ENCODE data around the gene ZMYND15.
A peak's percentile ranks its signal among the peaks of the same experiment; 100 is the strongest.

ZMYND15 gene

GRCh38 chr17:4717791-4718190 lies 21.8 kb upstream of the ZMYND15 start:
- no peak for DNase-seq

GRCh38 chr17:4718276-4718675 lies 21.4 kb upstream of the ZMYND15 start:
- DNase-seq, result no peak

GRCh38 chr17:4719146-4719545 lies 20.5 kb upstream of the ZMYND15 start:
- DNase-seq, result no peak

- no peak for DNase-seq
Observed at GRCh38 chr17:4719684-4720221, 19.9 kb upstream of the ZMYND15 start.

GRCh38 chr17:4720787-4721186 lies 18.8 kb upstream of the ZMYND15 start:
- DNase-seq, result no peak

GRCh38 chr17:4721203-4722135 lies 18.2 kb upstream of the ZMYND15 start:
- peak; percentile 3 for DNase-seq

GRCh38 chr17:4722678-4723240 lies 16.9 kb upstream of the ZMYND15 start:
- no peak for DNase-seq

GRCh38 chr17:4724650-4725049 lies 15.0 kb upstream of the ZMYND15 start:
- DNase-seq, result no peak

GRCh38 chr17:4725646-4726310 lies 13.9 kb upstream of the ZMYND15 start:
- DNase-seq, result no peak

- DNase-seq, result no peak
Observed at GRCh38 chr17:4728124-4728523, 11.5 kb upstream of the ZMYND15 start.

- DNase-seq, result no peak
Observed at GRCh38 chr17:4733073-4733531, 6.5 kb upstream of the ZMYND15 start.

GRCh38 chr17:4734857-4735475 lies 4.7 kb upstream of the ZMYND15 start:
- no peak for DNase-seq

GRCh38 chr17:4735876-4736651 lies 3.6 kb upstream of the ZMYND15 start:
- no peak for DNase-seq

GRCh38 chr17:4738136-4739121 lies 1.2 kb upstream of the ZMYND15 start:
- no peak for DNase-seq

- no peak for DNase-seq
Observed at GRCh38 chr17:4740025-4740351, 355 bp downstream of the ZMYND15 start.

GRCh38 chr17:4740584-4740983 lies 951 bp downstream of the ZMYND15 start:
- DNase-seq, result no peak

- DNase-seq, result no peak
Observed at GRCh38 chr17:4741544-4741943, 1.9 kb downstream of the ZMYND15 start.

- no peak for DNase-seq
Observed at GRCh38 chr17:4742133-4742532, 2.5 kb downstream of the ZMYND15 start.

GRCh38 chr17:4742629-4743028 lies 3.0 kb downstream of the ZMYND15 start:
- DNase-seq, result no peak

GRCh38 chr17:4743216-4743615 lies 3.6 kb downstream of the ZMYND15 start:
- DNase-seq, result no peak

- no peak for DNase-seq
Observed at GRCh38 chr17:4743898-4744297, 4.3 kb downstream of the ZMYND15 start.
